NCI-H510A (cell line): Measurements from ENCODE around the gene KRT222.
A peak's percentile ranks its signal among the peaks of the same experiment; 100 is the strongest.

ENCODE experiments used
- DNase-seq: peaks from one replicate; lab custom pipeline; 2025; lab: John Stamatoyannopoulos, UW

Gene KRT222

DNA sequence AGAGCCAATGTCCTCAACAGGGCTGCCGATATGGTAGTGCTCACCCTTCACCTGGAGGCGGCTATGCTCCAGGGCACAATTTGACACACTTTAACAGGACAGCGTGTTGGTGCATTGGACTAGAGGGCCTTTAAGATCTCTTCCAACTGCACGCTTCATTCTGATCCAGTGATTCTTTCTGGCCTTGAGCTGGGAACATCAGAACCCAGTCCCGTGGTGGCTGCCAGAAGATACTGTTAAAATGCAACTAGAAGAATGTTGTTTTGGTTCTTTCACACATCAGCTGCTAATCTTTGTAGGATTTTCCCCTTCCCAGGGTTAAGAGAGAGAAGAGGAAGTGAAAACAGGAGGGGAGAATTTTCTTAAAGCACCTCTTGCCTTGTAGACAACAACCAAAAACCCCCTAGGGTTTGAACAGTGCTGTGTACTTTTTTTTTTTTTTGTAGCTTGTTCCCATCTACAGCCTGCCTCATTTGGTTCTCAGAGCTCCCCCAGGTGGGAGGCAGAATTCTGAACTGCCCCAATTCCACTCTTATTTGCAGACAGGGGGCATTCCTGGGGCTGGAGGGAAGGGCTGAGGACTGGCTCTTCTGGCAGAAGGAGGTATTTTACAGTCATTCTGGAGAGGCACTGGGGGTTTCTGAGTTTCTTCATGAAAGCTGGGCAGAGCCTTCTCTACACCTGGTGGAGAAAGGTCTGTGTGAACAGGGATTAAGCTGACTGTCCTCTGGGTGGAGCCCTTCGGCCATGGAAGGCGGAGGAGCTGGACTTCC, 49.7 kb downstream of the KRT222 start:
- DNase-seq = peak; percentile 48

- DNase-seq = no peak
Observed at GRCh38 chr17:40614431-40615067, 50.4 kb downstream of the KRT222 start.

GRCh38 chr17:40613467-40614154, 51.4 kb downstream of the KRT222 start:
- DNase-seq = no peak

- DNase-seq = no peak
Observed at GRCh38 chr17:40612599-40613244, 52.3 kb downstream of the KRT222 start.

DNA sequence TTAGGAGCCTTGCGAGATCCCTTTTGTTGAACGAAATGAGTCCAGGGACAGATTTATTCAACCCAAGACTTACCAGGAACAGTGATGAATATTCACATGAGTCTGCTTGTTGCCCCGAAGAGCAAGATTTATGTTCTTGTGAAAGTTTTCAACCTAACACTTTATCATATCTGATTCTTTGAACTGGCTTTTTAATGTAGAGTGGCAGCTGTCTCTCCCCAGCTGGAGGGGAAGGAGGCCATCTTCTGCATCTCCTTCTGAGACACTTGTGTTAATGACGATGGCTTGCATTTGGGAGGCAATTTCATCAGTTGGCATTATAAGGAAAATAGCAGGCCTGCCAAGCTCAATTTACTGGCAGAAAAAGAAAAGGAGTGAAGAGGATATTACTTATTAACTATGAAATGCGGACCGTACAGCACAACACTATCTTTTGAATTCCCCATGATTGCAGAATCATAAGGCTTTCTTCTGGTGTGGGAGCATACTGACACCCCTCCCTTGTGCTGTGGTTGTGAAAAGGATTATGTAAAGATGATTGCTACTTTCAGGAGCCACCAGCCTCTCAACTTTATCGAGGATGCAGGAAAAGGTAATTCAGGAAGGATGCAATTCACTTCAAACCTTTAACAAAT, 53.0 kb downstream of the KRT222 start:
- DNase-seq = no peak

- DNase-seq = no peak
Observed at GRCh38 chr17:40610359-40610758, 54.6 kb downstream of the KRT222 start.

GRCh38 chr17:40608061-40608581, 56.9 kb downstream of the KRT222 start:
- DNase-seq = no peak

DNA sequence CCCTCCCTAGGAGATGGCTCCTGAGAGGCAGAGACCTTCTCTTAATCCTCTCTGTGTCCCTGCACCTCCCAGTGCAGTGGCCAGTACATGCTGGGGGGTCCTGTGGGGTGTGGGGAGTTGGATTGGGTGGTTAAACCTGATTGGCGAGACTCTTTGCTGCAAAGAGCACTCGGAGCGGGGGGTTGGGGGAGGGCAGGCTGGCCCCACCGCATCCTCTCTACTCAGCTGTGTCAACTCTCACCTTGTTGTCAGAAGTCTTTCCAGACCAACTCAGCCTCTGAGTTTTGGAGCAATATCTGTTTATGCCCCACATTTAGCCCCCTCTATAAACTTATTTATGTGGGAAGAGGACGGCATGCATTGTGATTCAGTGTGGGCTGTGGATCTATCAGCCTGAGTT, 57.3 kb downstream of the KRT222 start:
- DNase-seq = no peak

- no peak for DNase-seq
Observed at GRCh38 chr17:40606548-40607353, 58.2 kb downstream of the KRT222 start.

GRCh38 chr17:40605306-40605705, 59.7 kb downstream of the KRT222 start:
- DNase-seq = no peak
